Measurements from ENCODE around the gene PLK5.
"Not testable (repeated sequence)": the region's sequence is repeated elsewhere in the genome, so short reads cannot be mapped to it uniquely, and the experiment has no call there.

Gene PLK5

GRCh38 chr19:1491114-1491848 lies 32.6 kb upstream of the PLK5 start, which contains the start of gene REEP6:
REEP6 (plus strand) TSS chr19:1491181; CDS start chr19:1491270, 89 bp downstream.
- DNase-seq (ENCODE audit: low read depth in 1 of 2, low spot score in 1 of 2): no peak

DNA sequence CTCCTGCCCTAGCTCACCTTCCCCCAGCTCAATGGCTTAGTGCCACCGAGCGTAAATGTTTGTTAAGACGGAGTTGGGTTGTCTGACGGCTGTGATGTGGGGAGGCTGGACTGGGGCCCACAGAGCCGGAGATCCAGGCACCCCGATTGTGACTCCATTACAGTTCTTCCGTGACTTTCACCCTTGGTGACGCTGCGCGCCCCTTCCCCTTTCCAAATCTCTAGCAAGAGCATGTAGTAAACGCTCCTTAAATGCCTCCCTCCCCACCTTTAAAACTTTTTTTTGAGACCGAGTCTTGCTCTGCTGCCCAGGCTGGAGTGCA lies 32.1 kb upstream of the PLK5 start:
- no peak for DNase-seq (ENCODE audit: low read depth in 1 of 2, low spot score in 1 of 2)

DNA sequence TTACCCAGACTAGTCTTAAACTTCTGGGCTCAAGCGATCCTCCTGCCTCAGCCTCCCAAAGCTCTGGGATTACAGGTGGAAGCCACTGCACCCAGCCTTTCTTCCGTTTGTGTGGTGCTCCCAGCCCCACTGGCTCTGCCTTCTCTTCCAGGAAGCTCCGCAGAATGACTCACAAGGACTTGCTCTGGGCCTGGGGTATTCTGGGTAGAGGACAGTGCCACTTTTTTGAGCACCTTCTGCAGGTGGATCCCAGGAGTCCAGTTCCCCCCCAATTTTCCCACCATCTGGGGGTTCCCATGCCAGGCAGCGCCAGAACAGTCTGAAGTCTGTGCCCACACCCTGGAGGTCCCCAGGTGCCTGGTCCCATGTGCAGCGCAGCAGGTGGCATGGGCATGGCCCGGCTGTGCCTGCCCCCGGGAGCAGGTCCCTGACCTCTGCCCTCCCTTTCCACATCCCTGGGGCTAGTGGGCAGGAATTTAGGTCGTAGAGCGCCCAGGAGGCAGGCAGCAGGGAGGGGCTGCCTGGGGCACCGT lies 31.3 kb upstream of the PLK5 start:
- DNase-seq (ENCODE audit: low read depth in 1 of 2, low spot score in 1 of 2): no peak

GRCh38 chr19:1494115-1494815 lies 29.6 kb upstream of the PLK5 start:
- DNase-seq (ENCODE audit: low read depth in 1 of 2, low spot score in 1 of 2): no peak

DNA sequence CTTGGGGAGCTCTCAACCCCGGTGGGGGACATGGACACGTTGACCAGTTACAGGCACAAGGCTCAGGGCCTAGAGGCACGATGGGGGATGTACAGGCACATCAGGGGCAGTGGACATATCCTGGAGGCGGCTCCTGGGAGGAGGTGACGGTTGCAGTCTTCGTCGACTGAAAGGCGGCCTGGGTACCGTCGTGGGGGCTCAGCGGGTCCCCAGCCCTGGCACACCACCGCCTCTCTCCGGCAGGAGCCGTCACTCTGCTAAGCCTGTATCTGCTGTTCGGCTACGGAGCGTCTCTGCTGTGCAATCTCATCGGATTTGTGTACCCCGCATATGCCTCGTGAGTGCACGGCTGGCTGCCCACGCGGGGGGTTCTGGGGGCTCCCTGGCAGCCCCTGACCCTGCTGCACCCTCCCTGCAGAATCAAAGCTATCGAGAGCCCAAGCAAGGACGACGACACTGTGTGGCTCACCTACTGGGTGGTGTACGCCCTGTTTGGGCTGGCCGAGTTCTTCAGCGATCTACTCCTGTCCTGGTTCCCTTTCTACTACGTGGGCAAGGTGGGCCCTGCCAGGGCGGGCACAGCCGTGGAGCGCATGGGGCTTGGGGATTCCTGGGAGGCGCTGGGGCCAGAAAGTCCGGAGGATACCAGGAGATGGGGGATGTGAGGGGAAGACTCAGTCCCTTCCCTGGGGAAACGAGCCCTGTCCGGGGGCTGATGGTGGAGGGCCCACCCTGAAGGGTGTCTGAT lies 28.7 kb upstream of the PLK5 start:
- no peak for DNase-seq (ENCODE audit: low read depth in 1 of 2, low spot score in 1 of 2)

GRCh38 chr19:1495799-1496713 lies 27.8 kb upstream of the PLK5 start:
- DNase-seq (ENCODE audit: low read depth in 1 of 2, low spot score in 1 of 2): no peak

- DNase-seq (ENCODE audit: low read depth in 1 of 2, low spot score in 1 of 2): no peak
Observed at GRCh38 chr19:1496714-1497577, 26.9 kb upstream of the PLK5 start.

DNA sequence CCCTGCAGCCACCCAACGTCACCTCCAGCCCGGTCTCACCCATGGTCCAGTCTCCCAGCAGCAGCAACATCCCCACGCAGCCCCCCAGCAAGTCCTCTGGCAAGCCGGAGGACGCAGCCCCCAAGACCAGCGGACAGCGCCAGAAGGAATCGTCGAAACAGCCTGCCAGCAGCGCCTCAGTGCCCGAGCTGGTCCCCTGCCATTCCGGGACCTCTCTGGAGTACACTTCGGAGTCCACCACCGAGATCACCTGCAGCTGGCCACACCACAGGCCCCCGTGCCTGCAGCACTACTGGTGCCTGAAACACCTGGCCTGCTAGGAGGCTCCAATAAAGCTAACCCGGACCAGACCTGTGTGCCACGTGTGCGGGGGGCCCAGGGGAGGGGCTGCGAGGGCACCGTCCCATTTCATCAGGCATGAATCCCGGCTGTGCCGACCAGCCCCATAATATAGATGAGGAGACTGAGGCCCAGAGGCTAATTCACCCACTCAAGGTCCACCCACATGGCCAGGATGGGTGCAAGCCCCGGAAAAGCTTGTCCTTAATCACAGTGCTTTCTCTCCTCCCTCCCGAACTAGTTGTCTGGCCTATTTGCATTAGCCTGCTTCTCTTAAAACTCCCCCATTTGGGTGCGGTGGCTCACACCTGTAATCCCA lies 26.2 kb upstream of the PLK5 start:
- DNase-seq (ENCODE audit: low read depth in 1 of 2, low spot score in 1 of 2): no peak

DNA sequence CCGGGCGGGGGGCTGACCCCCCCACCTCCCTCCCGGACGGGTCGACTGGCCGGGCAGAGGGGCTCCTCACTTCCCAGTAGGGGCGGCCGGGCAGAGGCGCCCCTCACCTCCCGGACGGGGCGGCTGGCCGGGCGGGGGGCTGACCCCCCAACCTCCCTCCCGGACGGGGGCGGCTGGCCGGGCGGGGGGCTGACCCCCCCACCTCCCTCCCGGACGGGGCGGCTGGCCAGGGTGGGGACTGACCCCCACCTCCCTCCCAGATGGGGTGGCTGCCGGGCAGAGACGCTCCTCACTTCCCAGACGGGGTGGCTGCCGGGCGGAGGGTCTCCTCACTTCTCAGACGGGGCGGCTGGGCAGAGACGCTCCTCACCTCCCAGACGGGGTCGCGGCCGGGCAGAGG lies 24.6 kb upstream of the PLK5 start:
- DNase-seq (ENCODE audit: low read depth in 1 of 2, low spot score in 1 of 2): not testable (repeated sequence)

GRCh38 chr19:1501200-1501595 lies 22.7 kb upstream of the PLK5 start:
- DNase-seq (ENCODE audit: low read depth in 1 of 2, low spot score in 1 of 2): no peak

GRCh38 chr19:1502433-1503088 lies 21.3 kb upstream of the PLK5 start:
- DNase-seq (ENCODE audit: low read depth in 1 of 2, low spot score in 1 of 2): no peak

GRCh38 chr19:1503089-1503924 lies 20.6 kb upstream of the PLK5 start:
- peak; percentile 37 to 55 for DNase-seq (ENCODE audit: low read depth in 1 of 2, low spot score in 1 of 2)

- no peak for DNase-seq (ENCODE audit: low read depth in 1 of 2, low spot score in 1 of 2)
Observed at GRCh38 chr19:1503925-1504773, 19.7 kb upstream of the PLK5 start.

GRCh38 chr19:1505012-1505411 lies 18.9 kb upstream of the PLK5 start:
- no peak for DNase-seq (ENCODE audit: low read depth in 1 of 2, low spot score in 1 of 2)

DNA sequence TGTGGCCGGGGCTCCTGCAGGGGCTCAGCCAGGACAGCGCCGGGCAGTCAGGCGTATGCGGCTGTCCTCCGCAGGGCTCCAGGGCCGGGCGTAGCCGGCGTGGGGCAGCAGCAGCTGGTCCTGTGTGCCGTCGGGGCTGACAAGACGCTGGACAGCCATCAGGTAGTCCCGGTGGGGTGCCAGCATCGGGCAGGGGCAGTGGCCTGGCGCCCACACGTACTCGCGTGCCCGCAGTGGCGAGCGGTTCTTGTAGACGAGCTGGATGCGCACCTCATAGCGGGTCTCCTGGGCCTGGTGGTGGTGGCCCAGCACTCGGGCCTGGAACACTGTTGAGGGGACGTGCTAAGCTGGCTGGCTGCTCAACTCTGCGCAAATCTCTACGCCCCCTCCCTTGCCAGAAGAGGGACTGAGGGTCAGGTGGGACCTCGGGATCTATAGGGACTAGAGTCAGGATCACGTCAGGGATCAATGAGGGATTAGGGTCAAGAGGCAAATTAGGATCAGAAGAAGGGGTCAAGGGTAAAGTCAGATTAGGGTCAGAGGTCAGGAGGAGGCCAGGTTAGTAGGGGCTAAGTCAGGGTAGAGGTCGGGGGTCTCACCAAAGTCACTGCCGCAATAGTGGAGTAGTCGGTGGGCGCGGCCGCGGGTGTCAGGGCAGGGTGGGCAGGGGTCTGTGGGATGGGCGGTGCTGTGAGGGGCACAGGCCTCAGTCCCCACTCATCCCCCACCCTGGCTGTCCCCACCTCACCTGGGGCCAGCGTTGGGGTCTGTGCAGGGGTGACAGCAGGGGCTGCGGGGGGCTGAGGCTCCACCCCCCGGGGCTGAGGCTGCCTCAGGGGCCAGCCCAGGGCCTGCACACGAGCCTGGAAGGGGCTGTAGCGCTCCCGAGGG lies 17.6 kb upstream of the PLK5 start:
- DNase-seq (ENCODE audit: low read depth in 1 of 2, low spot score in 1 of 2): no peak

GRCh38 chr19:1507192-1507660 lies 16.7 kb upstream of the PLK5 start:
- no peak for DNase-seq (ENCODE audit: low read depth in 1 of 2, low spot score in 1 of 2)
